ENCODE results near the gene CEP350. TPM values are rescaled to one million over a fixed set of nuclear protein-coding genes. Genes with fewer than 3 reads are reported as not detected.
A peak's percentile ranks its signal among the peaks of the same experiment; 100 is the strongest.

Gene CEP350
- total and polyA plus RNA-seq, 2 of the 13 experiments (the other 11 are each of a cell fraction or from before 2014, with no cell fraction given): 7.6 to 35.9 TPM

- TF ChIP-seq PRDM10 (CRISPR knock-in tag; IDR thresholded peaks at IDR 0.05; ENCODE audit: low read depth) (no peak), GABPB1 (CRISPR knock-in tag; IDR thresholded peaks at IDR 0.05) (peak; percentile 85), ZNF768 (CRISPR knock-in tag; IDR thresholded peaks at IDR 0.05) (0 out of 2 replicates have a peak, but pooled peaks have one; percentile 33), ZSCAN31 (CRISPR knock-in tag; IDR thresholded peaks at IDR 0.05; ENCODE audit: low read depth) (peak; percentile 63; the same call in 1 of the 2 replicates), ZNF563 (CRISPR knock-in tag; IDR thresholded peaks at IDR 0.05) (peak; percentile 94), ZNF777 (CRISPR knock-in tag; IDR thresholded peaks at IDR 0.05) (peak; percentile 87), HOXA9 (CRISPR knock-in tag; IDR thresholded peaks at IDR 0.05; ENCODE audit: borderline replicate concordance) (peak; percentile 31; the same call in 1 of the 2 replicates), YY1 (IDR thresholded peaks at IDR 0.05; ENCODE audit: insufficient read depth, insufficient replicate concordance, low read depth, low read length) (no peak), NR2C2 (CRISPR knock-in tag; IDR thresholded peaks at IDR 0.05; ENCODE audit: borderline replicate concordance) (0 out of 2 replicates have a peak, but pooled peaks have one; percentile 19), NFE2L2 (IDR thresholded peaks at IDR 0.05; ENCODE audit: low read length) (no peak), SNAI1 (CRISPR knock-in tag; IDR thresholded peaks at IDR 0.05; ENCODE audit: borderline replicate concordance) (no peak), ZFP82 (CRISPR knock-in tag; IDR thresholded peaks at IDR 0.05; ENCODE audit: borderline replicate concordance) (peak; percentile 83; the same call in 1 of the 2 replicates), RBFOX2 (IDR thresholded peaks at IDR 0.05; ENCODE audit: low read depth, low read length) (peak; percentile 78), RFXAP (CRISPR knock-in tag; IDR thresholded peaks at IDR 0.05; ENCODE audit: borderline replicate concordance) (0 out of 2 replicates have a peak, but pooled peaks have one; percentile 22), ZSCAN29 (CRISPR knock-in tag; conservative IDR thresholded peaks at IDR 0.05) (no peak), ZNF558 (CRISPR knock-in tag; IDR thresholded peaks at IDR 0.05; ENCODE audit: borderline replicate concordance) (no peak), ZNF788 (CRISPR knock-in tag; IDR thresholded peaks at IDR 0.05; ENCODE audit: borderline replicate concordance) (peak; percentile 31; the same call in 1 of the 2 replicates), ZNF703 (CRISPR knock-in tag; IDR thresholded peaks at IDR 0.05; ENCODE audit: borderline replicate concordance) (peak; percentile 32; the same call in 1 of the 2 replicates), ZNF710 (CRISPR knock-in tag; IDR thresholded peaks at IDR 0.05; ENCODE audit: borderline replicate concordance) (peak; percentile 44; the same call in 1 of the 2 replicates), ZNF816 (CRISPR knock-in tag; IDR thresholded peaks at IDR 0.05; ENCODE audit: borderline replicate concordance) (peak; percentile 30; the same call in 1 of the 2 replicates), ZMYM4 (CRISPR knock-in tag; IDR thresholded peaks at IDR 0.05) (peak; percentile 37; the same call in 1 of the 2 replicates), PTBP1 (IDR thresholded peaks at IDR 0.05; ENCODE audit: low read depth, low read length, poor library complexity, severe bottlenecking) (peak; percentile 34), HNRNPK (IDR thresholded peaks at IDR 0.05; ENCODE audit: low read depth, low read length, poor library complexity, severe bottlenecking) (peak; percentile 39)
These were observed 199.9 kb downstream of the CEP350 start, which contains the start of gene QSOX1 (continued) for GRCh38 chr1:180154325-180155181.
